ENCODE measurements around the gene HIPK1. TPM values are rescaled to one million over a fixed set of nuclear protein-coding genes. Genes with fewer than 3 reads are reported as not detected.
"Not testable (repeated sequence)": the region's sequence is repeated elsewhere in the genome, so short reads cannot be mapped to it uniquely, and the experiment has no call there.

The HIPK1 gene
- total RNA-seq, 1 experiment from 2014 or later = 34.9 TPM

GRCh38 chr1:113943028-113943811 lies 14.1 kb downstream of the HIPK1 start:
- DNase-seq (ENCODE audit: low read depth) = no peak

- DNase-seq (ENCODE audit: low read depth) = no peak
Observed at GRCh38 chr1:113945329-113945728, 16.2 kb downstream of the HIPK1 start.

- DNase-seq (ENCODE audit: low read depth) = no peak
Observed at GRCh38 chr1:113946112-113946511, 17.0 kb downstream of the HIPK1 start.

GRCh38 chr1:113946678-113947387 lies 17.7 kb downstream of the HIPK1 start:
- peak; percentile 15 for DNase-seq (ENCODE audit: low read depth)

GRCh38 chr1:113947388-113948107 lies 18.4 kb downstream of the HIPK1 start:
- DNase-seq (ENCODE audit: low read depth) = no peak

- DNase-seq (ENCODE audit: low read depth) = not testable (repeated sequence)
Observed at GRCh38 chr1:113948151-113948550, 19.0 kb downstream of the HIPK1 start.

- DNase-seq (ENCODE audit: low read depth) = no peak
Observed at GRCh38 chr1:113949007-113949406, 19.9 kb downstream of the HIPK1 start.

GRCh38 chr1:113950908-113951307 lies 21.8 kb downstream of the HIPK1 start:
- DNase-seq (ENCODE audit: low read depth) = no peak

GRCh38 chr1:113951719-113952118 lies 22.6 kb downstream of the HIPK1 start:
- DNase-seq (ENCODE audit: low read depth) = no peak

GRCh38 chr1:113957984-113958383 lies 28.9 kb downstream of the HIPK1 start:
- no peak for DNase-seq (ENCODE audit: low read depth)

GRCh38 chr1:113958691-113959090 lies 29.6 kb downstream of the HIPK1 start:
- no peak for DNase-seq (ENCODE audit: low read depth)

GRCh38 chr1:113963281-113963906 lies 34.3 kb downstream of the HIPK1 start:
- peak; percentile 18 for DNase-seq (ENCODE audit: low read depth)

- DNase-seq (ENCODE audit: low read depth) = no peak
Observed at GRCh38 chr1:113965703-113966412, 36.7 kb downstream of the HIPK1 start.

- no peak for DNase-seq (ENCODE audit: low read depth)
Observed at GRCh38 chr1:113972954-113973353, 43.8 kb downstream of the HIPK1 start.

GRCh38 chr1:113975211-113975895 lies 46.2 kb downstream of the HIPK1 start:
- DNase-seq (ENCODE audit: low read depth) = peak; percentile 30

- DNase-seq (ENCODE audit: low read depth) = peak; percentile 47
Observed at GRCh38 chr1:113976609-113977278, 47.6 kb downstream of the HIPK1 start.

GRCh38 chr1:113977906-113978305 lies 48.8 kb downstream of the HIPK1 start:
- no peak for DNase-seq (ENCODE audit: low read depth)

GRCh38 chr1:113978863-113979702 lies 50.0 kb downstream of the HIPK1 start, which contains the start of gene OLFML3:
TSS of gene OLFML3 (plus strand) at chr1:113979474. CDS start at chr1:113979517, 43 bp downstream.
- peak; percentile 91 for DNase-seq (ENCODE audit: low read depth)

GRCh38 chr1:113980110-113980509 lies 51.0 kb downstream of the HIPK1 start:
- no peak for DNase-seq (ENCODE audit: low read depth)

All from M059J (cell line).